RWPE2 (cell line): ENCODE data around the gene DHPS.
"Not testable (repeated sequence)": the region's sequence is repeated elsewhere in the genome, so short reads cannot be mapped to it uniquely, and the experiment has no call there.

Experiments used
- ATAC-seq: fragments of 200-7000 bp; cut with Tn5 transposase; 3 replicates; pipeline ENCODE4 v1.9.1; 2021; ENCODE audit warnings: low read depth
- DNase-seq: peaks from one replicate; pipeline ENCODE4 v3.0.0-alpha.2; 2020; ENCODE audit warnings: low spot score
- H3K27ac ChIP-seq: fragments of 450-650 bp; 2 replicates; pipeline ENCODE4 v1.5.1; 2017; ENCODE audit warnings: mild to moderate bottlenecking; ENCODE audit not compliant: poor library complexity, severe bottlenecking
- H3K27me3 ChIP-seq: fragments of 250-450 bp; sonication (Bioruptor Pico); 2 replicates; pipeline ENCODE4 v1.5.1; 2021; ENCODE audit warnings: mild to moderate bottlenecking, moderate library complexity; ENCODE audit not compliant: insufficient read depth, poor library complexity, severe bottlenecking
- H3K36me3 ChIP-seq: fragments of 250-450 bp; sonication (Bioruptor Pico); 2 replicates; pipeline ENCODE4 v1.5.1; 2020; ENCODE audit warnings: low read depth, mild to moderate bottlenecking, moderate library complexity
- H3K4me1 ChIP-seq: fragments of 250-450 bp; sonication (Bioruptor Pico); 2 replicates; pipeline ENCODE4 v1.5.1; 2021; ENCODE audit warnings: mild to moderate bottlenecking, moderate library complexity; ENCODE audit not compliant: insufficient read depth, poor library complexity, severe bottlenecking
- H3K4me3 ChIP-seq: fragments of 250-450 bp; sonication (Bioruptor Pico); 2 replicates; pipeline ENCODE4 v1.5.1; 2021; ENCODE audit warnings: mild to moderate bottlenecking, moderate library complexity; ENCODE audit not compliant: severe bottlenecking
- H3K9me3 ChIP-seq: fragments of 250-450 bp; sonication (Bioruptor Pico); 2 replicates; pipeline ENCODE4 v1.5.1; 2021; ENCODE audit warnings: mild to moderate bottlenecking, moderate library complexity; ENCODE audit not compliant: severe bottlenecking
- CTCF ChIP-seq: fragments of 450-650 bp; IDR thresholded peaks from one replicate; pipeline ENCODE4 v1.5.1; 2017; ENCODE audit warnings: mild to moderate bottlenecking, moderate library complexity; ENCODE audit not compliant: poor library complexity, severe bottlenecking

Gene DHPS

GRCh38 chr19:12647047-12647446 is 34.6 kb downstream of the DHPS start:
- H3K4me3 ChIP-seq = no peak overlapping the region
- DNase-seq (no peak), ATAC-seq (no peak)
- no peaks in the 10 kb centered on the region for H3K9me3 ChIP-seq
- no peaks in the 10 kb centered on the region for H3K36me3 ChIP-seq
- no peak for TF ChIP-seq CTCF
- H3K27ac ChIP-seq = no peak overlapping the region
- H3K27me3 ChIP-seq = no peaks in the 10 kb centered on the region
- no peaks in the 10 kb centered on the region for H3K4me1 ChIP-seq

GRCh38 chr19:12646551-12646950 is 35.1 kb downstream of the DHPS start:
- Histone ChIP-seq H3K27ac (no peak overlapping the region), H3K4me1 (no peaks in the 10 kb centered on the region), H3K9me3 (no peaks in the 10 kb centered on the region), H3K4me3 (no peak overlapping the region), H3K36me3 (no peaks in the 10 kb centered on the region), H3K27me3 (no peaks in the 10 kb centered on the region)
- ATAC-seq (no peak), DNase-seq (no peak)
- no peak for TF ChIP-seq CTCF

GRCh38 chr19:12643716-12644115 is 38.0 kb downstream of the DHPS start:
- not testable (repeated sequence) for H3K4me1 ChIP-seq, H3K4me3 ChIP-seq, H3K27ac ChIP-seq, H3K36me3 ChIP-seq, ATAC-seq, DNase-seq, H3K9me3 ChIP-seq, H3K27me3 ChIP-seq

- TF ChIP-seq CTCF = no peak
- Histone ChIP-seq H3K27ac (no peak overlapping the region), H3K36me3 (no peaks in the 10 kb centered on the region), H3K4me1 (no peaks in the 10 kb centered on the region), H3K9me3 (no peaks in the 10 kb centered on the region), H3K4me3 (no peak overlapping the region), H3K27me3 (no peaks in the 10 kb centered on the region)
- no peak for DNase-seq
- ATAC-seq = no peak
Observed at GRCh38 chr19:12642506-12642905, 39.2 kb downstream of the DHPS start.

GRCh38 chr19:12641456-12641855 is 40.2 kb downstream of the DHPS start:
- no peak for TF ChIP-seq CTCF
- no peak for DNase-seq
- ATAC-seq = no peak
- H3K4me1 ChIP-seq = no peaks in the 10 kb centered on the region
- no peaks in the 10 kb centered on the region for H3K27me3 ChIP-seq
- H3K27ac ChIP-seq = no peak overlapping the region
- no peak overlapping the region for H3K4me3 ChIP-seq
- no peaks in the 10 kb centered on the region for H3K9me3 ChIP-seq
- H3K36me3 ChIP-seq = no peaks in the 10 kb centered on the region
